GM21526 (cell line): ENCODE data around the gene ASPDH.

Experiments
- ATAC-seq: cut with Tn5 transposase; IDR thresholded peaks from one replicate; pipeline ENCODE4 v1.9.1; 2021; ENCODE audit warnings: moderate library complexity; ENCODE audit not compliant: unreplicated experiment, low FRiP score

ASPDH gene

DNA sequence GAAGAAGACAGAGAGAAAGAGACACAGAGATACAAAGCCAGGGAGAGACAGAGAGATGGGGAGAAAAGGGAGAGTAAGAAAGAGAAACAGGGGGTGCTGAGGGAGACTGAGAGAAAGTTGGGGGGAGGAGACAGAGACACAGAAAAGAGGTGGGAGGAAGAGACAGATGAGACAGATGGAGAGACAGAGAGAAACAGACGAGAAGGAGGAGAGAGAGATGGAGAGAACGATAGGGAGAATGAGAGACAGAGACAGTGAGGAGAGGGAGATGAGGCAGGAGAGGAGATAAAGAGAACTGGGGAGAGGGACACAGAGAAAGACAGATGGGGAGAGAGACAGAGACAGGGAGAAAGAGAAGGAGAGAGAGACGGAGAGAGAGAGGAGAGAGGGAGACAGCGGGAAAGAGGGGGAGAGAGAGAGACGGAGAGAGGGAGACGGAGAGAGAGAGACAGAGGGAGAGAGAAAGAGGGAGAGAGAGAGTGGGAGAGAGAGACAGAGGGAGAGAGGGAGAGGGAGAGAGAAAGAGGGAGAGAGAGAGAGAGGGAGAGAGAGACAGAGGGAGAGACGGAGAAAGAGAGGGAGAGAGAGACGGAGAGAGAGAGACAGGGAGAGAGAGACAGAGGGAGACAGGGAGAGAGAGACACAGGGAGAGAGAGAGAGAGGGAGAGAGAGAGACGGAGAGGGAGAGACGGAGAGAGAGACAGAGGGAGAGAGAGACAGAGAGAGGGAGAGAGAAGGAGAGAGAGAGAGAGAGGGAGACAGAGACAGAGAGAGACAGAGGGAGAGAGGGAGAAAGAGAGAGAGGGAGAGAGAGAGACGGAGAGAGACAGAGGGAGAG is 15.3 kb downstream of the ASPDH start:
- no peak for ATAC-seq

DNA sequence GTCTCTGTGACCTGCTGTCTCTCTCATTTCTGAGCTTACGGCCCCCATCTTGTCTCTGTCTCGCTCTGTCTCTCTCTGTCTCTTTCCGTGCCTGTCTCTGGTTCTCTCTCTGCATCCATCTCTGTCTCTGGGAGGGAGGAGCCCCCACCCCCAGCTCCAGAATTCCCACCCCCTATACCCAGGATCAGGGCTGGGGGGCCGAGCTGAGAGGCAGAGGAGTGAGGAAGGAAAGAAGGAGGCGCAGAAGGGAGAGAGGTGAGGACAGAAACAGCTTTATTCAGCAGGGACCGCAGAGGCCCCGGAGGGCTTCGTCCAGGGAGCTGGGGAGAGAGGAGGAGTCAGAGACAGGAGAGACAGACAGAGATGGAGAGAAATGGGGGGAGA is 16.7 kb downstream of the ASPDH start:
- ATAC-seq, result no peak

DNA sequence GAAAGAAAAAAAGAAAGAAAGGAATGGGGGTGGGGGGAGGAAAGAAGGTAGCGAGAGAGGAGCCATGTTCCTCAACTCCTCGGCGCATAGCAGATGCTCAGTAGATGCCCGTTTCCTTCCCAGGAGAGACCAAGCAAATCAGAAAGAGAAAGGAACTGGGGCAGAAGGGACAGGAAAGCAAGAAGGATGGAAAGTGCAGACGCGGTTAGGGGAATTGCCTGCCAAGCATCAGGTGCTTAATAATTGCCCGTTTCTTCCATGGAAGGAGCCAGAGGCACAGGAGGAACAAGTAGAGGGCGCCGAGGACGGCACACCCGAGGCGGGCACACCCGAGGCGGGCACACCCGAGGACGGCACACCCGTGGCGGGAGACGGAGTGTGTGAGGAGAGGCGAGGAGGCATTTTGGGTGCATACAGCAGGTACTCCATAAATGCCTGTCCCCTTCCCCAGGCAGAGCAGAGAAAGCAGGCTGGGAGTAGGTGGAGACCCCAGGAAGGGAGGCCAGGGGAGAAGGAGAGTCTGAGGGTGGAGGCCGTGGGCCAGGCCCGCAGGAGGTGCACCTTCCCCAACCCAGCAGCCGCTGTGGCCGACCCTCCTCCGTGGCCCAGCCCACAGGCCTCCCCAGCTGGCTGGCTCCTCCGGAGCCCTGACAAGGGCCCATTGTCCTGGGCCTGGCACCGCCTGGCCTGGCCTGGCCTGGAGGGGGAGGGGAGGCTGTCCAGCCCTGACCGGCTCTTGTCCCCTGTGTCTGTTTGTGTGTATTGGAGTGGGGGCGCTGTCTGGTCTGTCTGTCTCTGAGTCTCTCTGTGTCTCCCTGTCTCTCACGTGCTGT is 17.3 kb downstream of the ASPDH start:
- no peak for ATAC-seq

DNA sequence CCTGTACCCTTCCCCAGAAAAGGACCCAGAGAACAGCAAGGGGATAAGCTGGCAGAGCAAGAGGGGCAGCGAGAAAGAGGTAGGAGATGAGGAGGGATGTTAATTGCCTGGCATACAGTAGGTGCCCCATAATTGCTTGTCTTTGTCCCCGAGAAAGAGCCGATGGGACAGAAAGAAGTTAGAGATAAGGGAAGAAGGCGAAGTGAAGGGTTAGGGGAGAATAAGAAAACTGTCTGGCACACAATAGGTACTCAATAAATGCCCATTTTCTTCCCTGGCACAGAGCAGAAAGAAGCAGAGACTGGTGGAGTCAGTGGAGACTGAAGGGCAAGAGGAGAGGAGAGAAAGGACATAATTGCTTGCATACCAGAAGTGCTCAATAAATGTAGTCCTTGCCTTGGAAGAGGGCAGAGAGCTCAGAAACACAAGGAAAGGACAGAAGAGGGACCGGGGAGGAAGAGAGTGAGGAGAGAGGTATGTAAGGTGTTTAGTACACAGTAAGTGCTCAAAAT is 18.6 kb downstream of the ASPDH start:
- no peak for ATAC-seq

DNA sequence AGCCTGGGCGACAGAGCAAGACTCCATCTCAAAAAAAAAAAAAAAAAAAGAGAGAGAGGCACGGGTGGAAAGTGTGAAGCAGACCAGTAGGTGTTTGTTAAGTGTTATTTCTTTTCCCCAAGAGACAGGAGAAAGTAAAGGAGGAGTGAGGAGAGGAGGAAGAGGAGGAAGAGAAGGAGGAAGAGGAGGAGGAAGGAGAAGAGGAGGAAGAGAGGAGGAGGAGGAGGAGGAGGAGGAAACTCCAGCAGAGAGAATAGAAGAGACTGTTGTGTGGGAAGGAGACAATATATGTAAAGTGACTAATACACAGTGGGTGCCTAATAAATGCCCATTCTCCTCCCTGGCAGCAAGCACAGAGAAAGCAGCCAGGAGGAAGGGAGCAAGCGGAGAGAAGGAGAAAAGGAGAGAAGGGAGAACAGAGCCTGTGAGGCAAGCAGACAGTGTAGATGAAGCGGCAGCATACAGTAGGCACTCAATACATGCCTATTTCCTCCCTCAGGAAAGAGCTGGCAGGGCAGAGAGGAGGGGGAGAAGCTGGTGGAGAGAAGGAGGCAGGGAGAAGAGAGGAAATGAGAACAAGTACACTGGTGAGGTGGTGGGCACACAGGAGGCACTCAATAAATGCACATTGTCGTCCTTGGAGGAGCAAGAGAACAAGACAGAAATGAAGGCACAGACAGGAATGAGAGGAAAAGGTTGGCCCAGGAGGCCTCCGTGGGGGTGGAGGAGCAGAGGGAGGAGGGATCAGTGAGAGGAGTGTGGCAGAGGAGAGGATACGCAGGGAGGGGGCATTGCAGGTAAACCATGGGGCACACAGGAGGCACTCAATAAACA is 19.3 kb downstream of the ASPDH start:
- ATAC-seq, result no peak

DNA sequence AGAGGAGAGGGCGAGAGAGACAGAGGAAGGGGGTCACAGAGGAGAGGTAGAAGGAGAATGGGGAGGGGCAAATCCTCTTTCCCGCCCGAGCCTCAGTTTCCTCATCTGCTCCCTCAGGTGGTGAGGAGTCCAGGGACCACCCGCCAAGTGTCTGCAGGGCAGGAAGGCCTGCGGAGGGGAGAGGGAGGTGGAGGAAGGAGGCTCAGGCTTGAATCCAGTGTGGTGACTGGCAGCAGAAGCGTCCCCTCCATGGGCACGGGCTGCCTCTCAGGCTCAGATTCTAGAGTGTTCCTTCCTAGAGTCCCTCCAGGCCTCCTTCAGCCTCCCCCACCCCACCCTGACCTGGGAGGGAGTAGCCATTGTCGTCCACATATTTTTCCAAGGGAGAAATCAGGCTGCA is 20.5 kb downstream of the ASPDH start:
- no peak for ATAC-seq

DNA sequence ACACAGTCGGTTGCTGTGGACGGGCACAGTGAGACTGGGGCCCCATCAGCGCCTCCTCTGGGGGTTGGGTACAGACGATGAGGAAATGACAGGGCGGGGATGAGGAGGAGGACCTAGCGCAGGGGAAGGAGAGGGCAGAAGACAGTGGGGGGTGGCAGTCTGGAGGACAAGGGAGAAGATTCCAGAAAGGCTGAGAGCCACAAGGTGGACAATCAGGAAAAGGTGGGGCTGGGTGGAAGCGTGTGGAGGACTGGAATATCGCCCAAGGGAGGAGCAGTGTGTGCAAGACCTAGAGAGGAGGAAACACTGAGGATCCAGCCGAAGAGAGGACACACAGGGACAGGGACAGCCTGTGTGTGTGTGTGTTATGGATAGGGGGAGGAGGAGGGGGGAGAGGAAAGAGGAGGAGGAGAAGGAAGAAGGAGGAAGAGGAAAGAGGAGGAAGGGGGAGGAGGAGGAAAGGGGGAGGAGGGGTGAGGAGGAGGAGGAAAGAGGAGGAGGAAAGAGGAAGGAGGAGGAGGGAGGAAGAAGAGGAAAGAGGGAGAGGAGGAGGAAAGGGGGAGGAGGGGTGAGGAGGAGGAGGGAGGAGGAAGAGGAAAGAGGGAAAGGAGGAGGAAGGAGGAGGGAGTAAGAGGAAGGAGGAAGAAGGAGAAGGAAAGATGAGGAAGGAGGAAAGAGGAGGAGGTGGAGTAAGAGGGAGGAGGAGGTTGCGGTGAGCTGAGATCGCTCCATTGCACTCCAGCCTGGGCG is 21.2 kb downstream of the ASPDH start:
- no peak for ATAC-seq

DNA sequence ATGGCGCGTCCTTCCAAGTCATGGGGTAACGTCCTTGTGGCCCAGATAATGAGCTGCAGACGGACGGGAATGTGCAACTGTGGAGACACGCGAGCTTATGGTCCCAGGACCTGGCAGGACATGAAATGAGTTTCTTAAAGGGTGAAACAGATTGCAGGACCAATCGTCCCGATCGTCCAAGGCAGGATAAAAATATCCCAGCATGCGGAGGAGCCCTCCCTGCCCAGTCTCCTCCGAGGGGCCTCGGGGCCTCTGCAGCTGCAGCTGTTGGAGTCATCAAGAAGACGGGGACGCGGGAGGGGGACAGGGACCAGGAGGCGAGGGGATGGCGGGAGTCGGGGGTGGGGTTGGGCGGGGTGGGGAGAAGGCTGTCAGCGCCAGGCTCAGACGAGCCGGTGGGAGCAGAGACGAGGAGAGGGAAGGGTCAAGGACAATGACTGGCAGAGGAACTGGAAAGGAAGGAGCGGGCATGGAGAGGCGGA is 22.7 kb downstream of the ASPDH start:
- ATAC-seq, result no peak

DNA sequence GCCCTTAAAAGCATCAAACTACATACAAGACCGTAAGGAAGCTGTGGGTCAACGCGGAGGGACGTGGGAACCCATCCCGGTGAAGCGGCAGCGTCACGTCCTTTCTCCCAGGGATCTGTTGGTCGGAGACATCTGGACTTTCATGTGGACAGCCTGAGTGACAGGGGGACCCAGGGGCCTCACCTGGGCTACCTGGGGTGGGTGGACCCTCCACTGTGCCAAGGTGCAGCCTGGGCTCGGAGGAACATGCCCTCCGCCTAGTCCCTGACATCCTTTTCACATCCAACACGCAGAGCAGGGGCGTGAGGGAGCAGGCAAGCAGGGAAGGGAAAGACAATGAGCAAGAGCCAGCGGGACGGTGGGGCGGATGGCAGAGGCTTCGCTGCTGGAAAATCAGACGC is 23.3 kb downstream of the ASPDH start:
- ATAC-seq, result no peak

DNA sequence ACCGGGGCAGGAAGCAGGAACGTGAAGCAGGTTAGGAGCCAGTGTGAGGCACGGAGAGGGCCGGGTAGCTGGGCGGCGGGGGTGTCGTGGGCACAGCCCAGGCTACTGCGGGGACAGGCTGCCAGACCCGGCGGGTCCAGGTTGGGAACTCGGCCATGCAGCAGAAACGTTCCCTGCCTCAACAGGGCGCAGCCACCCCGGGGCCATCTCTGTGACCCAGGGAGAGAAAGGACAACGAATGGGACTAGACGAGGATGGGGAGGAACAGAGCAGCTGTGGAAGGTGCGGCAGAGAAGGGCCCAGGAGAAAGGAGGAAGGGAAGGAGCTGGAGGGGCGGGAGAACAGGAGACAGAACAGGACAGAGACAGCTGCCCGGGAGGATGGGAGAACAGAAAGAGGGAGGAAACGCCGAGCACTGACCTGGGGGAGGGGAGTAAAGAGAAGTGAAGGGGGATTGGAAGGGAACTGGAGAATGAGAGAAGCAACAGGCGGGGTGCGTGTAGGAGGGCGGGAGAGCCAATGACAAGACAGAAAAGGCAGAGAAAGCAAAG is 24.2 kb downstream of the ASPDH start:
- no peak for ATAC-seq

DNA sequence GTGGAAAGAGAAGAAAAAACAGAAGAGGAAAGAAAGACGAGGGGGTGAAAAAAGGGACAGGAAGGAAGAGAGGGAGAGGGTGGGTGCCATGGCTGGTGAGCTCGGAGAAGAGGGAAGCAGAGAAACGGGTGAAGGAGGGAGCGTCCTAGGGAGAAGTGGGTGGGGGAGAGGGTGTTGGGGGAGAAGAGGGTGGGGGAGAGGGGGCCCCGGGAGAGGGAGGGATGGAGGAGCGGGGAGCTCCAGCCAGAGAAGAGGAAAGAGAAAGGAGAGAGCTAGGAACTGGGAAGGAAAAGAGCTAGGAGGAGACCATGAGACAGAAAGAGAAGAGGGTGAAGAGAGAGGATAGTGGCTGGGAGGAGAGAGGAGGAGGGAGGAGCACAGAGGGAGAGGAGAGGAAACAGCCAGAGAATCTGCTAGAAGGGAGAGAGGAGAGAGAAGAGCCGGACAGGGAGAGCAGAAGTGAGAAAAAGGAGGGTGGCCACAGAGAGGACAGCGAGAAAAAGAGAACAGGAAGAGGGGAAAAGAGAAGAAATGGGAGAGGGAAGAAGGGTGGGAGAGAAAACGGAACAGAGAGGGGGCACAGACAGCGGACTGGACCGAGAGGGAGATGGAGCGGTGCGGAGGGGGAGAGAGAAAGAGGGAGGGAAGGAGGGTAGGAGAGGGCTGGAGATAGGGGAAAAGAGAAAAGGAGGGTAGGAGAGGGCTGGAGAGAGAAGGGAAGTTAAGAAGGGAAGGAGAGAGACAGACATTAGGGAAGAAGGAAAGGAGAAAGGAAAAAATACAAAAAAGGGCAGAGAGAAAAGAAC is 25.1 kb downstream of the ASPDH start:
- ATAC-seq, result no peak

DNA sequence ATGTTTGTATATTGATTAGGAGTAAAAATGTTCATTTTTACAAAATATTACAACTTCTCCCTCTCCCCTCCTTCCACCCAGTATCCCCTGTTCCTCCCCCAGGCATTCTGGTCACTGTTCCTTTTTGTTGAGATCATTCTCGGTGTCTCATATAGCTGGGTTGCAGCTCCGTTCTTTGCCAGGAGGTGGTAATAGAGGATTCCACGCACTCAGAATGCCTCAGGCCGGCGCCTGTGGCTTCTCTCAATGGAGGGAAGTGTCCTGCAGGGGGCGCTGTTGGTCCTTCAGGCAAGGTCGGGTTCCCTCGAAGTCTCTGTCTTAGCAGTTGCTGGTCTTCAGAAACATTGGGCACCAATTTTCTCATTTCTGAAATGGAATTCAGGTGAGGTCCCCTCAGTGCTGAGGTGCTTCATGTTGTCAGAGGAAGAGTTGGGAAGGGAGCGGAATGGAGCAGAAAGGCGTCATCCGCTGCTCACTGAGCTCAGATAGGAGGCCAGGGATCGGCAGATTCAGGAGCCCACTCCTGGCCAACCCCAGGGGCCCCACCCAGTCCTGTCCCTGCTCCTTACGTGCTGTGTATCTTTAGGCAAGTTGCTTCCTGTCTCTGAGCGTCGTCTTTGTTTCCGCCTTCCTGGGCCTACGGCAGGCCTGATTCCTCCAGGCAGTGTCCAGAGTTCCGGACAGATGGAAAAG is 26.7 kb downstream of the ASPDH start:
- no peak for ATAC-seq

DNA sequence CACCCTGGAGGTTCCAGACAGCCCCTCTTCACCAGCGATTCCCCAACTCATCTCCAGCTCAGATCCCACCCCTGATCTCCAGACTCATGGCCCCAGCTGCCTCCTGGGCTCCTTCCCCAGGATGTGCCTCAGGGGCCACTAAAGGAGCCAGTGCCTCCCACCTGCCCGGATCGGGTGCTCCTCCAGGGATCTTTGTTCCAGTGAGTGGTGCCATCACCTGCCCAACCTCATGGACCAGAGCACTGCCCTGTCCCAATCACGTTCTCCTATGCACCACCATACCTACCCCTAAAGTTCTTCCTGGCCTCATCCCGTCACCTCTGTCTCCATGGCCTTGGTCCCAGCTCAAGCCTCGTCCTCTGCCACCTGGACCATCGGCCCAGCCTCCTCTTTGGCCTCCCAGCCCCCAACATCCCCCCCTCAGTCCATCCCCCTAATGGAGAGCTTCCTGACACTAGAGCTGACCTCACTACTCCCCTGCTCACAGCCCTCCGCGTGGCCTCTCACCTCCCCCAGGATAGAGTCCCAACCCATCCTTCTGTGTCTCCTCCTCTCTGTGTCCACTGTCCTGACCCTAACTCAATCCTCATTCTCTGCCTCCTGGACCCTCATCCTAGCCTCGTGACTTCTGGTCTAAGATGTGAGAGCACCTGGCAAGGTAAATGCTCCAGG is 28.3 kb downstream of the ASPDH start:
- no peak for ATAC-seq

DNA sequence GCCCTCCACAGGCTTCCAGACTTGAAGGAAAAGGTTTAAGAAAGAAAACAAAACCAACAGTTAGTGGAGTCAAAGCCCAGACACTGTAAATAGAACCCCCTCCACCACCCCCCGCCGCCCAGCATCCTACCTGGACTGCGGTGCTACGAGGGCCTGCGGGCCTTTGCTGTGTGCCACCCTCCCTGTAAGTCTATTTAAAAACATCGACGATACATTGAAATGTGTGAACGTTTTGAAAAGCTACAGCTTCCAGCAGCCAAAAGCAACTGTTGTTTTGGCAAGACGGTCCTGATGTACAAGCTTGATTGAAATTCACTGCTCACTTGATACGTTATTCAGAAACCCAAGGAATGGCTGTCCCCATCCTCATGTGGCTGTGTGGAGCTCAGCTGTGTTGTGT is 30.8 kb downstream of the ASPDH start:
- no peak for ATAC-seq

DNA sequence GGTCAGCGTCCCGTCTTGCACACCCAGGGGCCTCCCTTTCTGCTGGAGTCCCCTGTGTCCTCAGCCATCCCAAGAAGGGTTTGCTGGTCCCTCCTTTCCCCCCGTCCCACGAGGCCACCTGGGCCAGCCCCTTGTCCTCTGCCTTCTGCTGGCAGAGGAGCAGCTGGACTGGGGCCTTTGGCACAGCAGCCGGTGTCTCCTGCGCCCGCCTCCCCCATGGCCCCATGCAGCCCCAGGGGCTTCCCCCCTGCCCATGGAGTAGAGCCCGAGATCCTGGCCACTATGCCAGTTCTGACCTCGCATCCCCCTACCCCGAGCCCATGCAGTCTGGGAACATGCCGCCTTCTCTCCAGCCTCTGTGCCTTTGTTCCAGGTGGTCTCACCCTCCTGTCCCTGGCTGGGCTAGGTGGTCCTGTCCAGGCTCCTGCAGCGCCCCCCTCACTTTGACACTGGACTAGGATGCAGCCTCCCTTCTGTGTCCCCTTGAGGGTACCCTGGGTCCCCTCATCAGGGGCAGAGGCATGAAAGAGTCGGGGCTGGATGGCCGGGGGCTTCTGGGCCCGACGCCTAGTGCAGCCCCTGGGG is 31.4 kb downstream of the ASPDH start:
- no peak for ATAC-seq

DNA sequence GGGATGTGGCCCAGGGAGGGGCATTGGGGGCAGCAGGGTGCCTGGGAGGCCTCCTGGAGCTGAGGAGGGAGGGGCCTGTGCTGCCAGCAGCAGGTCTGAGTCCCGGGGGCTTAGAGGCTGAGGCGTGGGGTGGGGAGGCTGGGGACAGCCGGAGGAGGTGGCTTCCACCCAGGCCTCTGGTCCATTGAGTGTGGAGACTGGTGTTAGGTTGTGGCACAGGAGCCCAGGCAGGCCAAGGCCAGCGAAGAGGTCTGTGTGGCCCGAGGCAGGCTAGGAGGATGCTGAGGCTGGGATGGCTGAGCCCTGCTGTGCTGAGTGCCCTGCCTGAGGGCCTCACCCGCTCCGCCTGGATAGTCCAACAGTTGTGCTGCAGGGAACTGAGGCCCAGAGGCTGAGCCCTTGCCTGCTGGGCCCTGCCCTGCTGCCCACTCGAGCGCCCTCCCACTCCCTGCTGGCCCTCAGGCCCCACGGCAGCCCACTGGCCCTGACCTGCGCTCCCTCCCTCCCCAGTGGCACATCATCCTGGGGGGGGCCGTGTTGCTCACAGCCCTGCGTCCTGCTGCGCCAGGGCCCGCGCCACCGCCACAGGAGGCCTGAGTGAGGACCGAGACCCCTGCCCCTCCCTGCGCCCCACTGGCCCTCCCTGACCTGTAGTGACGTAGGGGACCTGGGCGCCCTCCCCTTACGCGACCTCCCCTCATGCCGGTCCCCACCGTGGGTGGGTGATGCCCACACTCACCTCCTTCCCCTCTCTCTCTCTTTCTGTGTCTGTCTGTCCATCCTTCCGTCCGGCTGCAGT is 32.2 kb downstream of the ASPDH start:
- no peak for ATAC-seq
